NOMO-1 (cell line): Measurements from ENCODE around the gene ANO4.

Source experiments
- DNase-seq, 2 experiments: peaks; one replicate each; lab custom pipeline; 2025; ENCODE audit not compliant: unreplicated experiment in 2 of 2; lab: John Stamatoyannopoulos, UW

ANO4 gene

DNA sequence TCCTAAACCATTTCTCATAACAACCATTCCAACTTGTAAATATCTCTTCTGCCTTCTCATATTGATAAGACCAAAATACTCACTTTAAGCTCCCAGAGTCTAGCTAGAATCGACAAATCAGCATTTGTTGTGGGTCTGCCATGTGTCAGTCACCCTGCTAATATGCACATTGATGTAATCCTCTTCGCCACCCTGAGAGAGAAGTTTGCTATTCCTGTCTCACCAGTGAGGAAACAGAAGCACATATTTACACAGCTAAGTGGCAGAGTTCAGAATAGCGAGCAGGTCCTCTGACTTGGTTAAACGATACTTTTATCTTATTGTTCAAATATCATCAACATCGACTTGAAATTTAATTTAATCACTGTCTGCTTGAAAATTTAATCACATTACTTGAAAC is 142.1 kb downstream of the ANO4 start:
- no peak for DNase-seq

- no peak for DNase-seq
Observed at GRCh38 chr12:100940503-100940902, 145.9 kb downstream of the ANO4 start.

- no peak for DNase-seq
Observed at GRCh38 chr12:100942984-100943749, 148.6 kb downstream of the ANO4 start.

DNA sequence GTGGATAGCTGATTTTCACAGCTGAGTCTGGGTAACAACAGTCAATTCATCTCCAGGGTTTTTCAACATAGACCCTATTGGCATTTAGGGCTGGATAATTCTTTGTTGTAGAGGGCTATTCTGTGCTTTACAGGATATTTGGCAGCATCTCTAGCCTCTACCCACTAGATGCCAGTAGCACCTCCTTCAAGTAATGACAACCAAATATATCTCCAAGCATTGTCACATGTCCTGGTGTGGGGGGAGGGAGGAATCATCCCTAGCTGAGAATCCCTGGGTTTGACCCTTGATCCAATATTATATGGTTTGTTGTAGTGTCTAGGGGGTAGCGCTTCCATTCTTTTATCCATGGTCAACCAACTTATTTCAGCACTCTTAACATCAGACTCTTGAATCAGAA is 157.2 kb downstream of the ANO4 start:
- no peak for DNase-seq

DNA sequence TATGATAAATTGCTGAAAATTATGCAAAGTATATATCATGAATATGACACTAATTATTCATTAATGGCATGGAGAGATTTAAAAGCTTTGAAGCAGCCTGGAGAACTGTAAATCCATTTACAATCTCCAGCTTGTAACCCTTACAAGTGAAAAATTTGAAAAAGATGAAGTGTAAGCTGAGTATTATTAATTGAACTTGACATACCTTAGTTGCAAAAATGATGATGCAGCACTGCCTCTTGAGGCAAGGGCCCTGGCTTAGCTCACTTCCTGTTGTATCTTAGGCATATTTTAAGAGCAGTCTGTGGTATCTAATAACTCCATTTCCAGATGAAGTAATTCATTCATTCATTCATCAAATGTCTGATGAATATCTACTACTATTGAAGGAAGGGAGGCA is 158.6 kb downstream of the ANO4 start:
- no peak for DNase-seq

- DNase-seq: no peak
Observed at GRCh38 chr12:100953677-100954076, 159.1 kb downstream of the ANO4 start.

DNA sequence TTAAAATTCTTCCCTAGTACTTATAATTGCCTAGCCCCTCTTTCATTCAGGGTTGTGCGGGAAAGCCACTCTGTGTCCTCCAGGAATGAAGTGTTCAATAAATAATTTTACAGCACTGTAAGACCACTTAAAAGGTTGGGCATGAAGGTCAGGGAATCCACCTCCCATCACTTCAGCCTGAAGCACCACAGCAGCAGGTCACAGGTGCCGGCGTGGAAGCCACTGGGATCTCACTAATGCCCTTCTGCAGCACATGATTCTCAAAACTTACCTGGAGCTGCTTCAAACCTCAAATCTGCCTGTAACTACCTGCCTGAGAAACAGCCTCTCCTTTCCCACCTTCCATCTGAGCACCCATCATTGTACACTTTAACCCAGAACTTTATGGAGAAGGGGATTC is 159.5 kb downstream of the ANO4 start:
- DNase-seq: no peak

DNA sequence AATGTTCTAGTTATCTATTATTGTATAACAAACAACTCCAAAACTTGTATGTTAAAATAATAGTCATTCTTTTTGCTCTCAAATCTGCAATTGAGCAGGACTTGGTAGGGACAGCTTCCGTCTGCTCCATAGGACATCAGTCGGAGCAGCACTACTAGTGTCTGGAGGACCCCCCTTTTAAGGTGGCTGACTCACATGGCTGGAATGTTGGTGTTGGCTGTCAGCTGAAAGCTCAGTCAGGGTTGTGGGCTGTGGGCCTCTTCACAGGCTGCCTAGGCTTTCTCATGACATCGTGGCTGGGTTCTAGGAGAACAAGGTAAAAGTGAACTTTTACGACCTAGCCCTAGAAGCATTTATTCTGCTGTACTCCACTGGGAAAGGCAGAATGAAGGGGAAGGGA is 160.6 kb downstream of the ANO4 start:
- DNase-seq: no peak

DNA sequence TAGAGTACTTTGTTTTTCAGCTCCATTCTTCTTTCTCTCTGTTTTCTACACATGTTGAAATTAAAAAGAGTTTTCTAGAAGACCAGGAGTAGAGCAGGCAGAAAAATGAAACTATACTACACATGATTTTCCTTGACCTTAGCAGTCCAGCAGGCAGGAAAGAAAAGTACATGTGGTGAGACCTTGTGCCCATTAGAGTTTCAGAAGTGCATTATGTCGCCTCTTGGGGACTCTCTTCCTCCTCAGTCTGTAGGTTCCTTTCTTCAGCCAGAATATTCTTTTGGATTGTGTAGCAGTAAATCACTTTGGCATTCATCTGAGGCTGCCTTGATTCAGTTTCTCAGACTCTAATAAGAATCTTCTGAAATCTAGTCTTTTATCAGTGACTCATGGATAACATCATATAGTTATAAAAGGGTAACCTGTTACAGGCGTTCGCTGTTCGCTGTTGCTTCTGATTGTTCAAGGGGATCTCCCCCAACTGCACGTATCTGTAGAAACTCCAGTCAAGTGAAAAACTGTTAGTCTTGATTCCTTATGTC is 161.8 kb downstream of the ANO4 start:
- DNase-seq: no peak

DNA sequence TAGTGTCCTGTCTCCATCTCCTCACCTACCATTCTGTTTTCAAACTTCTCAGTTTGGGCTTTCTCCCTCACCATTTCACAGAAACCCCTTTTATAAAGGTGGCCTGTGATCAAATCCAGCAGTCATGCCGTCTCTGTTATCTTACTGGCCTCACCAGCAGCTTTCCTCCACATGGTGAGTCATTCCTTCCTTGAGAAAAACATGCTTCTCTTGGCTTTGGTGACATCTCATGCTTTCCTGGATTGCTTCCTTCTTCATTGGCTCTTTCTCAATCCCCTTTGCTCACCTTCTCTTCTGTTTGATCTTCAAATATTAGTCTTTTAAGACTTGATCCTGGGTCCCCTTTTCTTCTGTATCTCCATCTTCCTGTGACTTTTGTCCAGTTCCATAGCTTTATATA is 164.9 kb downstream of the ANO4 start:
- no peak for DNase-seq

GRCh38 chr12:100962086-100962712 is 167.6 kb downstream of the ANO4 start:
- DNase-seq: no peak

- no peak for DNase-seq
Observed at GRCh38 chr12:100963381-100963780, 168.8 kb downstream of the ANO4 start.

DNA sequence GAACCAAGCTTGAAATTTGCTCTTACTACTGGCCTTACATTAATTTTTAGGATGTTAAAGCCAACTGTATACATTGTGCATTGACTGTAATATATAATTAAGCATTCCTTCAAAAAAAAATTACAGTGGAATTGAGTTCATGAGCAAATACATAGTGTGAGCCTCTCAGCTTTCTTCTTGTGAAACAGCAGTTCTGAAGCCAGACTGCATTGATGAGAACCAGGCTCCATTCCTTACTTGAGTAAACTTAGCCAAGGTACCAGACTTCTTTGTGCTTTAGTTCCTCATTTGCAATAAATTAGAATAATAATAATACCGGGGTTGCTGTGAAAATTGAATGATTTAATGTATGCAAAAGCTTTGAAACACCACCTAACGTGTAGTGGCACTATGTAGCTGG is 169.5 kb downstream of the ANO4 start:
- DNase-seq: no peak

- no peak for DNase-seq
Observed at GRCh38 chr12:100967189-100967588, 172.6 kb downstream of the ANO4 start.

- DNase-seq: no peak
Observed at GRCh38 chr12:100970894-100971293, 176.3 kb downstream of the ANO4 start.

GRCh38 chr12:100972121-100972520 is 177.5 kb downstream of the ANO4 start:
- DNase-seq: no peak

GRCh38 chr12:100974341-100974740 is 179.8 kb downstream of the ANO4 start:
- no peak for DNase-seq

DNA sequence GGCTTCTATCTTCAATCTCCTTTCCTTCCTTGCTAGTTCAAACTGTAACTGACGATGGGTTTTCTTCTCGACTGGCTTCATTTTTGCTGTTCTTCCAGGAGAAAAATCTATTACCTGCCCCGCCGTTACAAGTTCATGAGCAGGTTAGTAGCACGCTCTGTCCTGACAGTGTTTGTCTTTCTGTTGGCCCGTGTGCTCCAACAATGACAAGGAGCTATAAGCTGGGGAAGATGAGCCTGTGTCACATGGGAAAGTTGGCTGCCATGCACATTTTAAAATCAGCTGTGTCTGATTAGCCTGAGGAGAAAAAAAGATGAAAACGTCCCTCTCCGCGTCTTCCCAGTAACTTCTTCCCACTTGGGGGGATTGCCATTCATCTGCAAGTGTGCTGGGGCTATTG is 180.2 kb downstream of the ANO4 start:
- DNase-seq: no peak

GRCh38 chr12:100976735-100977134 is 182.2 kb downstream of the ANO4 start:
- DNase-seq: no peak

GRCh38 chr12:100980856-100981255 is 186.3 kb downstream of the ANO4 start:
- DNase-seq: no peak

GRCh38 chr12:100982511-100983183 is 188.1 kb downstream of the ANO4 start:
- DNase-seq: no peak

GRCh38 chr12:100984796-100985195 is 190.2 kb downstream of the ANO4 start:
- no peak for DNase-seq
